HPDE6-E6E7 (cell line): Measurements from ENCODE around the gene DIAPH1.
A peak's percentile ranks its signal among the peaks of the same experiment; 100 is the strongest.

Experiments used
- DNase-seq: peaks from one replicate; pipeline ENCODE4 v3.0.0; 2011; ENCODE audit warnings: missing footprints; ENCODE audit errors: extremely low spot score

The DIAPH1 gene

DNA sequence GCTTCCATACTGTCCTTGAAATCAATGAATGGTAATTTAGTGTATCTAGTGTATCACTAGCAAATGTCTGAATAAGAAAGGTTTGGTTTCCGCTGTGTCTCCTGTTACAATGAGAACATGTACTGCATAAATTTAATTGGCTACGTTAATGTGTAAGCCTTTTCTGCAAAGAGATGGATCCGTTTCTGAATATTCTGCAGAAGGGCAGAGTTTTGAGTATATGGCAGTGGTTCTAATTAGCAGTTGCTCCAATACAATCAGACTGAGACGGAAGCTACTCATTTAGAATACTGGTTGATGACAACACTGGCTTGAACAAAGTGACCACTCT lies 134.5 kb downstream of the DIAPH1 start:
- DNase-seq, result no peak

DNA sequence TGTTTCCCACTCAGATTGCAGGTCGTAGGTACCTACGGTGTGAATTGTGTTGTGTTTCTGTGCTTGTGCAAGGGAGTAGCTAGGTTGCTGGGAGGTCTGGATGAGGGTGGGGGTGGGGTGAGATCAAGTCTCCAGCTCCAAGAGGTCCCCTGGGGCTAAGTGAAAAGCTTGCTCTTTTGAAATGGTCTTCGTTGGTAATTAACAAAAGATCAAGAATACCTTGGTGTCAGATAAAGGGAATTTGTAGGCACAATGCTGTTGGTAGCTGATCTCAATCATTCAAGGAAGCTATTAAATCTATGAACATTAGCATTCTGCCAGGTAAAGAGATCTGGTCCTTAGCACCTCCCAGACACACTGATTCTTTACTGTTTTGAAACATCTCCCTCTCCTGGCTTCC lies 134.9 kb downstream of the DIAPH1 start:
- DNase-seq, result no peak

DNA sequence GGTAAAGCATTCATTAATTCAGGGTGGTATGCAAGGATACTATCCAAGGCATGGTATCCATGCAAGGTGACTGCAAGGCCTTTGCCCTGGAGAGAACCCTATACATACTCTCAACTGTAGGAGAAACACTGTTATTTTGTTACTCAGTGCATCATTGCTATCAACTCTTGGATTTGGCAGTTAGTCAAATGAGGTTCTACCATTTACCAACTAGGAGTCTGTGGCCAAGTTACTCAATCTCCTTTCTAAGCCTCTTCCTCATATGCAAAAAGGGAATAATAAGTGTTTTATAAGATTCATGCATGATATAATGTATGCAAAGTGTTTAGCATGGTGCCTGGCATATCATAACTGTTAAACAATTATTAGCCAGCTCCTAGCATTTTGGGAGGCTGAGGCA lies 139.0 kb downstream of the DIAPH1 start:
- DNase-seq, result no peak

DNA sequence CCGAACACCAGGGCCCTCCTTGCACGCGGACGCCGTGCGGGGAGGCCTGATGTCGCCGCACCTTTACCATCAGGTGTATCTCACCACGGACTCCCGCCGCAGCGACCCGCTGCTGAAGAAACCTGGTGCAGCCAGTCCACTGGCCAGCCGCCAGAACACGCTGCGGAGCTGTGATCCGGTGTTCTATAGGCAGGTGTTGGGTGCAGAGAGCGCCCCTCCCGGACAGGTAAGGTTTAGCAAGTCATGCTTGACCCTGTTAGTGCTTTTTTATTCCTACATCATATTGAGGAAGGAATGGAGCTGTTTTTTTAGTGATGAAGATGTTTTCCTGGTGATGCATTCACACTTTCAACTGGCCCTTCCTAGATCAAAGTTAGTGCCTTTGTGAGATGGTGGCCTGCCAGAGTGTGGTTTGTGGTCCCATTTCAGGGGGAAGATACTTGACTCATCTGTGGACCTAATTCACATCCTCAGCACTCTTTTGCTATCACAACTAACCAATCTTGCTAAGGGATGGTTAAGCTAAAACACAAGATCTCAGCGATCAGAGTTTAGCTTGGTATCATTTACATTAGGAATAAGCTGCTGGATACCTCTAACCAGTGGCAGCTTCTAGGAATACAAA lies 140.4 kb downstream of the DIAPH1 start:
- no peak for DNase-seq

DNA sequence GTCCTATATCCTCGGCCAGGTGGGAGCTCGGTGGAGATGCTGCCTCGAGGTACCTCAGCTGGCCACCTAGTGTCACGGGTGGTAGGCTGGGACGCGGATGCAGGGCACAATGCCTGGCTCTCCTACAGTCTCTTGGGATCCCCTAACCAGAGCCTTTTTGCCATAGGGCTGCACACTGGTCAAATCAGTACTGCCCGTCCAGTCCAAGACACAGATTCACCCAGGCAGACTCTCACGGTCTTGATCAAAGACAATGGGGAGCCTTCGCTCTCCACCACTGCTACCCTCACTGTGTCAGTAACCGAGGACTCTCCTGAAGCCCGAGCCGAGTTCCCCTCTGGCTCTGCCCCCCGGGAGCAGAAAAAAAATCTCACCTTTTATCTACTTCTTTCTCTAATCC lies 141.0 kb downstream of the DIAPH1 start:
- DNase-seq, result no peak

DNA sequence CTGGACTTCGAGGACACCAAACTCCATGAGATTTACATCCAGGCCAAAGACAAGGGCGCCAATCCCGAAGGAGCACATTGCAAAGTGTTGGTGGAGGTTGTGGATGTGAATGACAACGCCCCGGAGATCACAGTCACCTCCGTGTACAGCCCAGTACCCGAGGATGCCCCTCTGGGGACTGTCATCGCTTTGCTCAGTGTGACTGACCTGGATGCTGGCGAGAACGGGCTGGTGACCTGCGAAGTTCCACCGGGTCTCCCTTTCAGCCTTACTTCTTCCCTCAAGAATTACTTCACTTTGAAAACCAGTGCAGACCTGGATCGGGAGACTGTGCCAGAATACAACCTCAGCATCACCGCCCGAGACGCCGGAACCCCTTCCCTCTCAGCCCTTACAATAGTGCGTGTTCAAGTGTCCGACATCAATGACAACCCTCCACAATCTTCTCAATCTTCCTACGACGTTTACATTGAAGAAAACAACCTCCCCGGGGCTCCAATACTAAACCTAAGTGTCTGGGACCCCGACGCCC lies 141.7 kb downstream of the DIAPH1 start:
- DNase-seq, result no peak

DNA sequence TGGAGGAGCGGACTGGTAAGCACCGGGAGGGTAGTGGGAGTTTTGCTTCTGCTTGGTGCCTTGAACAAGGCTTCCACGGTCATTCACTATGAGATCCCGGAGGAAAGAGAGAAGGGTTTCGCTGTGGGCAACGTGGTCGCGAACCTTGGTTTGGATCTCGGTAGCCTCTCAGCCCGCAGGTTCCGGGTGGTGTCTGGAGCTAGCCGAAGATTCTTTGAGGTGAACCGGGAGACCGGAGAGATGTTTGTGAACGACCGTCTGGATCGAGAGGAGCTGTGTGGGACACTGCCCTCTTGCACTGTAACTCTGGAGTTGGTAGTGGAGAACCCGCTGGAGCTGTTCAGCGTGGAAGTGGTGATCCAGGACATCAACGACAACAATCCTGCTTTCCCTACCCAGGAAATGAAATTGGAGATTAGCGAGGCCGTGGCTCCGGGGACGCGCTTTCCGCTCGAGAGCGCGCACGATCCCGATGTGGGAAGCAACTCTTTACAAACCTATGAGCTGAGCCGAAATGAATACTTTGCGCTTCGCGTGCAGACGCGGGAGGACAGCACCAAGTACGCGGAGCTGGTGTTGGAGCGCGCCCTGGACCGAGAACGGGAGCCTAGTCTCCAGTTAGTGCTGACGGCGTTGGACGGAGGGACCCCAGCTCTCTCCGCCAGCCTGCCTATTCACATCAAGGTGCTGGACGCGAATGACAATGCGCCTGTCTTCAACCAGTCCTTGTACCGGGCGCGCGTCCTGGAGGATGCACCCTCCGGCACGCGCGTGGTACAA lies 142.5 kb downstream of the DIAPH1 start:
- peak; percentile 49 for DNase-seq

DNA sequence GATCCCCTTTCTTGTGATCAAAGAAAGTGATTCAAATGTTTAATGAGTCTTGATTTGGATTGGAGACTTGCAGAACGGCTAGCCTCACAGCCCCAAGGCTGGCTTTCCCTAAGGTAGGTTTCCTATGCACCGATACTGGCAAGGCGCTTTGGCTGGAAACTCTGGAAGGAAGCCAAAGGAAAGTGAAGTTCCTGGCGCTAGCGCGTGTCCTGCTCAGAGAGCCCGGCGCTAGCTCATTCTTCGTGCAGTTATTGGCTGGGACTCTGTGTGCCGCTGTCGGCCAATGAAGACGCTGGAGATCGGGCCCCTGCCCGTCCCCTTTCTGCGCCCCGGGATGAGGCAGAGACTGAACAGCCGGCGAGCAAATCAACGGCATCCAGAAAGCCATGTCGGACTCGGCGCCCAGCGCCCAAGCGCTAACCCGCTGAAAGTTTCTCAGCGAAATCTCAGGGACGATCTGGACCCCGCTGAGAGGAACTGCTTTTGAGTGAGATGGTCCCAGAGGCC lies 143.1 kb downstream of the DIAPH1 start, which contains the start of gene PCDHGC3:
Gene PCDHGC3 (plus strand): TSS at position 342 of the 507 bp plus-strand sequence. CDS start 151 bp downstream, at position 493.
- peak; percentile 96 for DNase-seq

DNA sequence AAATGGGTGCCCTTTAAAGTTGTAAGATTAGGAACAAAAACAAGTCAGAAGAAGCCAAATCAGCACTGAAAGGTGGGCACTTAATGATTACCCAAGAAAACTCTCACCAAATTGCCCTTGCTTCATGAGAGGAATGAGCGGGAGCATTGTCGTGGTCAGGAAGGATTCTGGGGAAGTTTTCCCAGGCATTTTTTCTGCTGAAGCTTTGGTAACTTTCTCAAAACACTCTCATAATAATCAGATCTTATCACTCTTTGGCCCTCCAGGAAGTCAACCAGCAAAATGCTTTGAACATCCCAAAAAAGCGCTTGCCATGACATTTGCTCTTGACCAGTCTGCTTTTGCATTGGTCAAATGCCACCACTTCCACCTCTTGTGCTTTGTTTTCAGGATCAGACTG lies 153.4 kb downstream of the DIAPH1 start:
- DNase-seq, result no peak
